Neuronal stem cell (in vitro differentiated cells): ENCODE data around the gene OS9.

Source experiments
- DNase-seq: peaks from one replicate; pipeline ENCODE4 v3.0.0-alpha.2; 2013; ENCODE audit warnings: low spot score
- H2AFZ ChIP-seq: one replicate; pipeline ENCODE4 v1.6.1; 2013; ENCODE audit warnings: mild to moderate bottlenecking, low read length, inconsistent platforms
- H2AK5ac ChIP-seq: 2 replicates; pipeline ENCODE4 v1.6.1; 2013; ENCODE audit warnings: low read depth, mild to moderate bottlenecking, inconsistent platforms, low read length, moderate library complexity, mixed read lengths
- H2BK120ac ChIP-seq: 2 replicates; pipeline ENCODE4 v1.6.1; 2013; ENCODE audit warnings: low read depth, mild to moderate bottlenecking, inconsistent platforms, low read length, moderate library complexity, mixed read lengths
- H2BK12ac ChIP-seq: one replicate; pipeline ENCODE4 v1.6.1; 2013; ENCODE audit warnings: low read length, inconsistent platforms
- H2BK15ac ChIP-seq: 2 replicates; pipeline ENCODE4 v1.6.1; 2013; ENCODE audit warnings: mild to moderate bottlenecking, low read length, inconsistent platforms, mixed read lengths
- H2BK5ac ChIP-seq: one replicate; pipeline ENCODE4 v1.6.1; 2013; ENCODE audit warnings: inconsistent platforms, mild to moderate bottlenecking, low read length, moderate library complexity
- H3K14ac ChIP-seq: one replicate; pipeline ENCODE4 v1.6.1; 2013; ENCODE audit warnings: low read length, inconsistent platforms
- H3K18ac ChIP-seq: 2 replicates; pipeline ENCODE4 v1.6.1; 2013; ENCODE audit warnings: low read length, inconsistent platforms
- H3K23ac ChIP-seq: 2 replicates; pipeline ENCODE4 v1.6.1; 2013; ENCODE audit warnings: low read depth, mild to moderate bottlenecking, mixed read lengths, low read length, inconsistent platforms; ENCODE audit not compliant: poor library complexity
- H3K27ac ChIP-seq: replicated peaks from 3 replicates; pipeline ENCODE4 v1.5.1; 2013; ENCODE audit warnings: low read length, inconsistent platforms
- H3K27me3 ChIP-seq, 3 experiments: 2 replicates each; pipeline ENCODE4 v1.6.1; 2013; ENCODE audit warnings: low read length in 3 of 3, mild to moderate bottlenecking in 2 of 3, inconsistent platforms in 1 of 3, low read depth in 1 of 3, mixed read lengths in 1 of 3, moderate library complexity in 1 of 3; ENCODE audit not compliant: control insufficient read depth in 3 of 3, insufficient read depth in 3 of 3
- H3K36me3 ChIP-seq, 2 donors: replicated peaks in 1 of 2; 2 replicates each; pipeline ENCODE4 v1.6.1; 2013; ENCODE audit warnings: low read length in 2 of 2; ENCODE audit not compliant: control insufficient read depth in 2 of 2, insufficient read depth in 2 of 2
- H3K4ac ChIP-seq: 2 replicates; pipeline ENCODE4 v1.6.1; 2013; ENCODE audit warnings: inconsistent platforms, mild to moderate bottlenecking, low read length, moderate library complexity
- H3K4me1 ChIP-seq, 2 donors: 1 replicate in 1 of 2; 2 replicates in 1 of 2; pipeline ENCODE4 v1.6.1; 2013; ENCODE audit warnings: low read length in 2 of 2, low read depth in 1 of 2; ENCODE audit not compliant: control insufficient read depth in 2 of 2, insufficient read depth in 1 of 2
- H3K4me2 ChIP-seq: one replicate; pipeline ENCODE4 v1.6.1; 2013; ENCODE audit warnings: mild to moderate bottlenecking, low read length, inconsistent platforms; ENCODE audit not compliant: insufficient read depth, poor library complexity, severe bottlenecking
- H3K4me3 ChIP-seq, 2 donors: 2 replicates each; pipeline ENCODE4 v1.5.1; 2013; ENCODE audit warnings: low read length in 2 of 2, mild to moderate bottlenecking in 2 of 2, inconsistent platforms in 1 of 2, moderate library complexity in 1 of 2
- H3K79me1 ChIP-seq: one replicate; pipeline ENCODE4 v1.6.1; 2013; ENCODE audit warnings: low read depth, mild to moderate bottlenecking, inconsistent platforms, low read length, moderate library complexity
- H3K9ac ChIP-seq: one replicate; pipeline ENCODE4 v1.6.1; 2013; ENCODE audit warnings: mild to moderate bottlenecking, low read depth, low read length, inconsistent platforms; ENCODE audit not compliant: poor library complexity
- H3K9me3 ChIP-seq, 2 donors: replicated peaks in 1 of 2; 2 replicates each; pipeline versions ENCODE3 to v1.6.1; 2013; ENCODE audit warnings: low read length in 2 of 2, mild to moderate bottlenecking in 2 of 2, inconsistent platforms in 1 of 2, low read depth in 1 of 2, mixed read lengths in 1 of 2, moderate library complexity in 1 of 2; ENCODE audit not compliant: control insufficient read depth in 2 of 2, insufficient read depth in 1 of 2
- H4K8ac ChIP-seq: one replicate; pipeline ENCODE4 v1.6.1; 2013; ENCODE audit warnings: low read depth, mild to moderate bottlenecking, inconsistent platforms, low read length, moderate library complexity
- H4K91ac ChIP-seq: one replicate; pipeline ENCODE4 v1.6.1; 2013; ENCODE audit warnings: low read length, low read depth, mild to moderate bottlenecking, inconsistent platforms; ENCODE audit not compliant: poor library complexity
- WGBS, 2 donors: extraction: QIAGEN DNeasy Blood & Tissue Kit; methylation state at CpG; one replicate each; pipeline ENCODE4 v1.1.7; 2013; ENCODE audit warnings: missing lambda C conversion rate in 2 of 2, mixed read lengths in 1 of 2; ENCODE audit not compliant: insufficient read length in 2 of 2, insufficient replicate concordance in 1 of 2; ENCODE audit errors: extremely low coverage in 2 of 2; 5-methylcytosine and 5-hydroxymethylcytosine counted together

OS9 gene

DNA sequence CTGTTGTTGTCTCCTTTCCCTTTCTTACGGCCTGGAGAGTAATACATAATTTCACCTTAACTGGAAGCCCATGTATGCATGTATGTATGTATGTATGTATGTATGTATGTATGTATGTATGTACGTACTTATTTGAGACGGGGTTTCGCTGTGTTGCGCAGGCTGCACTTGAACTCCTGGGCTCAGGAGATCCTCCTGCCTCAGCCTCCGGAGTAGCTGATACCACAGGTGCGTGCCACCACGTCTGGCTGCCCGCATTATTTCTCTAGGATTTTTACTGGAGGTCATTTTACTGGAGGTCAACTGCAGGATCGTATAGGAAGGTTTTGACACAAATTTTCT is 644 bp upstream of the OS9 start:
- no peak for DNase-seq
- no CpG with 5 or more reads among the region's 10 CpGs for WGBS, 2 donors

GRCh38 chr12:57694459-57695019 is 607 bp downstream of the OS9 start:
- H3K4me2 ChIP-seq, result peak overlapping the region; percentile 80
- no peak overlapping the region for H3K27ac ChIP-seq

More for the DNA sequence above, 644 bp upstream of the OS9 start:
- Histone ChIP-seq H3K14ac (no peak overlapping the region), H4K91ac (no peak overlapping the region), H2AFZ (peak overlapping the region; percentile 63), H3K23ac (no peak overlapping the region), H4K8ac (no peak overlapping the region), H2BK15ac (no peak overlapping the region), H3K4me1 (peaks cover 5% of the 10 kb centered on the region in 2 donors), H2AK5ac (no peak overlapping the region), H2BK120ac (no peak overlapping the region), H3K27ac (no peak overlapping the region), H2BK5ac (no peak overlapping the region), H3K4me3 (no peak overlapping the region), H2BK12ac (no peak overlapping the region), H3K18ac (no peak overlapping the region), H3K9ac (no peak overlapping the region), H3K79me1 (peaks cover 2% of the 10 kb centered on the region), H3K36me3 (peaks cover 7 to 27% of the 10 kb centered on the region in 2 donors), H3K9me3 (no peaks in the 10 kb centered on the region), H3K4me2 (peak overlapping the region; percentile 34), H3K27me3 (no peaks in the 10 kb centered on the region), H3K4ac (no peak overlapping the region)

GRCh38 chr12:57695770-57696432 is 2.0 kb downstream of the OS9 start:
- H2BK120ac ChIP-seq, result no peak overlapping the region
- peaks cover 4% of the 10 kb centered on the region for H3K79me1 ChIP-seq
- H2BK15ac ChIP-seq, result no peak overlapping the region
- H3K36me3 ChIP-seq, result peaks cover 12 to 31% of the 10 kb centered on the region in 2 donors
- no CpG with 5 or more reads among the region's 11 CpGs for WGBS, 2 donors
- no peak overlapping the region for H3K27ac ChIP-seq
- no peak overlapping the region for H2AFZ ChIP-seq
- no peak overlapping the region for H3K18ac ChIP-seq
- H2BK12ac ChIP-seq, result no peak overlapping the region
- no peak overlapping the region for H2BK5ac ChIP-seq
- DNase-seq, result no peak
- H3K9me3 ChIP-seq, result no peaks in the 10 kb centered on the region
- H3K4ac ChIP-seq, result no peak overlapping the region
- no peak overlapping the region for H3K23ac ChIP-seq
- no peak overlapping the region for H2AK5ac ChIP-seq
- no peak overlapping the region for H3K9ac ChIP-seq
- no peaks in the 10 kb centered on the region for H3K27me3 ChIP-seq
- H3K14ac ChIP-seq, result no peak overlapping the region
- no peak overlapping the region for H3K4me2 ChIP-seq
- no peak overlapping the region for H4K8ac ChIP-seq
- no peak overlapping the region for H4K91ac ChIP-seq
- no peak overlapping the region for H3K4me3 ChIP-seq
- peaks cover 5% of the 10 kb centered on the region in 2 donors for H3K4me1 ChIP-seq

More at GRCh38 chr12:57694459-57695019, 607 bp downstream of the OS9 start:
- Histone ChIP-seq H3K18ac (no peak overlapping the region), H3K4me1 (peaks cover 5% of the 10 kb centered on the region in 2 donors), H2AFZ (peak overlapping the region; percentile 87), H3K9ac (peak overlapping the region; percentile 93), H3K14ac (no peak overlapping the region), H3K36me3 (peaks cover 10 to 31% of the 10 kb centered on the region in 2 donors), H2BK5ac (no peak overlapping the region), H4K91ac (no peak overlapping the region), H3K79me1 (peaks cover 2% of the 10 kb centered on the region), H3K9me3 (no peaks in the 10 kb centered on the region), H3K4me3 (peak overlapping the region; percentile 76 to 91), H4K8ac (no peak overlapping the region), H2BK15ac (no peak overlapping the region), H2BK120ac (no peak overlapping the region), H3K27me3 (no peaks in the 10 kb centered on the region), H2AK5ac (no peak overlapping the region), H3K4ac (no peak overlapping the region), H3K23ac (no peak overlapping the region), H2BK12ac (no peak overlapping the region)
- peak; percentile 2 for DNase-seq
- no CpG with 5 or more reads among the region's 15 CpGs for WGBS, 2 donors

DNA sequence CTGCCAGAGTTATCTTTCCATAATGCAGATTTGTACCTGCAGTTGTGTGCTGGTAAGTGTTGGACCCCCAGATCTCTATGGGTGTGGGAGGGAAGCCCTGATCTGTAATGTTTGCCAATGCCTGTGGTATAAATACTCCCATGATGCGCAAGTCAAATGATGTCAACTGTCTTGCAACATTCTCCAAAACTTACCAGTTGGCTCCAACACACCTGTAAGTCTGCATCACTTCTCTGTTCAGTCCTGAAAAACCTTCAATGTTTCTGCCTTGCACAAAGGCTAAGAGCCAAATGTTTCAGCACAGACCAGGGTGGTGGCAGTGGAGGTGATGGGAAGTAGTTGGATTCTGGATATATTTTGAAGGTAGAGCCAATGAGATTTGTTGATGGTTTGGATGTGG is 3.1 kb downstream of the OS9 start:
- no peak overlapping the region for H2BK5ac ChIP-seq
- H2BK15ac ChIP-seq, result no peak overlapping the region
- H3K14ac ChIP-seq, result no peak overlapping the region
- peaks cover 4% of the 10 kb centered on the region for H3K79me1 ChIP-seq
- no peak overlapping the region for H4K91ac ChIP-seq
- H3K9me3 ChIP-seq, result no peaks in the 10 kb centered on the region
- H3K4me2 ChIP-seq, result no peak overlapping the region
- no peak overlapping the region for H2AFZ ChIP-seq
- no peak overlapping the region for H3K23ac ChIP-seq
- H4K8ac ChIP-seq, result no peak overlapping the region
- no peak overlapping the region for H2AK5ac ChIP-seq
- H3K27me3 ChIP-seq, result no peaks in the 10 kb centered on the region
- no peak overlapping the region for H2BK12ac ChIP-seq
- no peak for DNase-seq
- WGBS, 2 donors, result no CpG with 5 or more reads among the region's 1 CpG
- peaks cover 12 to 32% of the 10 kb centered on the region in 2 donors for H3K36me3 ChIP-seq
- peaks cover 5% of the 10 kb centered on the region in 2 donors for H3K4me1 ChIP-seq
- no peak overlapping the region for H3K9ac ChIP-seq
- H3K4me3 ChIP-seq, result no peak overlapping the region
- no peak overlapping the region for H3K4ac ChIP-seq
- H3K27ac ChIP-seq, result no peak overlapping the region
- H3K18ac ChIP-seq, result no peak overlapping the region
- H2BK120ac ChIP-seq, result no peak overlapping the region
